ENCODE data around the gene ACAD8.

The ACAD8 gene

GRCh38 chr11:134237557-134237922 is 15.8 kb upstream of the ACAD8 start:
- Histone ChIP-seq H3K9me3 (ENCODE audit: control insufficient read depth, low read length) (no peaks in the 10 kb centered on the region), H3K36me3 (ENCODE audit: control insufficient read depth, insufficient read depth, low read length) (peaks cover 40% of the 10 kb centered on the region), H3K27me3 (replicated peaks; ENCODE audit: control insufficient read depth, insufficient read depth, low read length, poor library complexity, severe bottlenecking) (no peaks in the 10 kb centered on the region), H3K27ac (ENCODE audit: insufficient read depth, low read length, poor library complexity, severe bottlenecking) (no peak overlapping the region), H3K4me3 (ENCODE audit: insufficient read depth, low read depth, low read length, poor library complexity, severe bottlenecking) (no peak overlapping the region), H3K4me1 (ENCODE audit: control insufficient read depth, insufficient read depth, low read length, poor library complexity, severe bottlenecking) (no peaks in the 10 kb centered on the region)
- DNase-seq, result no peak

GRCh38 chr11:134238956-134239355 is 14.4 kb upstream of the ACAD8 start:
- H3K36me3 ChIP-seq (ENCODE audit: control insufficient read depth, insufficient read depth, low read length), result peaks cover 53% of the 10 kb centered on the region

GRCh38 chr11:134240592-134240991 is 12.8 kb upstream of the ACAD8 start:
- no peaks in the 10 kb centered on the region for H3K4me1 ChIP-seq (ENCODE audit: control insufficient read depth, insufficient read depth, low read length, poor library complexity, severe bottlenecking)
- no peak overlapping the region for H3K4me3 ChIP-seq (ENCODE audit: insufficient read depth, low read depth, low read length, poor library complexity, severe bottlenecking)
- DNase-seq, result no peak
- H3K27me3 ChIP-seq (replicated peaks; ENCODE audit: control insufficient read depth, insufficient read depth, low read length, poor library complexity, severe bottlenecking), result no peaks in the 10 kb centered on the region
- H3K36me3 ChIP-seq (ENCODE audit: control insufficient read depth, insufficient read depth, low read length), result peaks cover 61% of the 10 kb centered on the region
- no peaks in the 10 kb centered on the region for H3K9me3 ChIP-seq (ENCODE audit: control insufficient read depth, low read length)
- H3K27ac ChIP-seq (ENCODE audit: insufficient read depth, low read length, poor library complexity, severe bottlenecking), result no peak overlapping the region

More at GRCh38 chr11:134238956-134239355, 14.4 kb upstream of the ACAD8 start:
- Histone ChIP-seq H3K9me3 (ENCODE audit: control insufficient read depth, low read length) (no peaks in the 10 kb centered on the region), H3K4me1 (ENCODE audit: control insufficient read depth, insufficient read depth, low read length, poor library complexity, severe bottlenecking) (no peaks in the 10 kb centered on the region), H3K27ac (ENCODE audit: insufficient read depth, low read length, poor library complexity, severe bottlenecking) (no peak overlapping the region), H3K4me3 (ENCODE audit: insufficient read depth, low read depth, low read length, poor library complexity, severe bottlenecking) (no peak overlapping the region), H3K27me3 (replicated peaks; ENCODE audit: control insufficient read depth, insufficient read depth, low read length, poor library complexity, severe bottlenecking) (no peaks in the 10 kb centered on the region)
- no peak for DNase-seq

- H3K4me3 ChIP-seq (ENCODE audit: insufficient read depth, low read depth, low read length, poor library complexity, severe bottlenecking), result no peak overlapping the region
- no peaks in the 10 kb centered on the region for H3K9me3 ChIP-seq (ENCODE audit: control insufficient read depth, low read length)
- H3K4me1 ChIP-seq (ENCODE audit: control insufficient read depth, insufficient read depth, low read length, poor library complexity, severe bottlenecking), result no peaks in the 10 kb centered on the region
- no peak overlapping the region for H3K27ac ChIP-seq (ENCODE audit: insufficient read depth, low read length, poor library complexity, severe bottlenecking)
- DNase-seq, result no peak
- H3K36me3 ChIP-seq (ENCODE audit: control insufficient read depth, insufficient read depth, low read length), result peaks cover 59% of the 10 kb centered on the region
- no peaks in the 10 kb centered on the region for H3K27me3 ChIP-seq (replicated peaks; ENCODE audit: control insufficient read depth, insufficient read depth, low read length, poor library complexity, severe bottlenecking)
Measured at GRCh38 chr11:134242376-134242775, 11.0 kb upstream of the ACAD8 start.

GRCh38 chr11:134243913-134244312 is 9.5 kb upstream of the ACAD8 start:
- no peak for DNase-seq
- H3K9me3 ChIP-seq (ENCODE audit: control insufficient read depth, low read length), result no peaks in the 10 kb centered on the region
- H3K36me3 ChIP-seq (ENCODE audit: control insufficient read depth, insufficient read depth, low read length), result peaks cover 73% of the 10 kb centered on the region
- H3K4me1 ChIP-seq (ENCODE audit: control insufficient read depth, insufficient read depth, low read length, poor library complexity, severe bottlenecking), result no peaks in the 10 kb centered on the region
- no peaks in the 10 kb centered on the region for H3K27me3 ChIP-seq (replicated peaks; ENCODE audit: control insufficient read depth, insufficient read depth, low read length, poor library complexity, severe bottlenecking)
- no peak overlapping the region for H3K4me3 ChIP-seq (ENCODE audit: insufficient read depth, low read depth, low read length, poor library complexity, severe bottlenecking)
- no peak overlapping the region for H3K27ac ChIP-seq (ENCODE audit: insufficient read depth, low read length, poor library complexity, severe bottlenecking)

GRCh38 chr11:134244593-134244992 is 8.8 kb upstream of the ACAD8 start:
- no peak for DNase-seq
- Histone ChIP-seq H3K27me3 (replicated peaks; ENCODE audit: control insufficient read depth, insufficient read depth, low read length, poor library complexity, severe bottlenecking) (no peaks in the 10 kb centered on the region), H3K36me3 (ENCODE audit: control insufficient read depth, insufficient read depth, low read length) (peaks cover 72% of the 10 kb centered on the region), H3K9me3 (ENCODE audit: control insufficient read depth, low read length) (no peaks in the 10 kb centered on the region), H3K27ac (ENCODE audit: insufficient read depth, low read length, poor library complexity, severe bottlenecking) (no peak overlapping the region), H3K4me1 (ENCODE audit: control insufficient read depth, insufficient read depth, low read length, poor library complexity, severe bottlenecking) (no peaks in the 10 kb centered on the region), H3K4me3 (ENCODE audit: insufficient read depth, low read depth, low read length, poor library complexity, severe bottlenecking) (no peak overlapping the region)

GRCh38 chr11:134245434-134245833 is 7.9 kb upstream of the ACAD8 start:
- H3K4me1 ChIP-seq (ENCODE audit: control insufficient read depth, insufficient read depth, low read length, poor library complexity, severe bottlenecking), result no peaks in the 10 kb centered on the region
- no peaks in the 10 kb centered on the region for H3K9me3 ChIP-seq (ENCODE audit: control insufficient read depth, low read length)
- peaks cover 75% of the 10 kb centered on the region for H3K36me3 ChIP-seq (ENCODE audit: control insufficient read depth, insufficient read depth, low read length)
- no peaks in the 10 kb centered on the region for H3K27me3 ChIP-seq (replicated peaks; ENCODE audit: control insufficient read depth, insufficient read depth, low read length, poor library complexity, severe bottlenecking)
- H3K4me3 ChIP-seq (ENCODE audit: insufficient read depth, low read depth, low read length, poor library complexity, severe bottlenecking), result no peak overlapping the region
- no peak overlapping the region for H3K27ac ChIP-seq (ENCODE audit: insufficient read depth, low read length, poor library complexity, severe bottlenecking)
- no peak for DNase-seq

GRCh38 chr11:134246100-134246499 is 7.3 kb upstream of the ACAD8 start:
- peaks cover 73% of the 10 kb centered on the region for H3K36me3 ChIP-seq (ENCODE audit: control insufficient read depth, insufficient read depth, low read length)
- H3K4me1 ChIP-seq (ENCODE audit: control insufficient read depth, insufficient read depth, low read length, poor library complexity, severe bottlenecking), result no peaks in the 10 kb centered on the region
- no peaks in the 10 kb centered on the region for H3K27me3 ChIP-seq (replicated peaks; ENCODE audit: control insufficient read depth, insufficient read depth, low read length, poor library complexity, severe bottlenecking)
- H3K27ac ChIP-seq (ENCODE audit: insufficient read depth, low read length, poor library complexity, severe bottlenecking), result no peak overlapping the region
- H3K4me3 ChIP-seq (ENCODE audit: insufficient read depth, low read depth, low read length, poor library complexity, severe bottlenecking), result no peak overlapping the region
- no peak for DNase-seq
- no peaks in the 10 kb centered on the region for H3K9me3 ChIP-seq (ENCODE audit: control insufficient read depth, low read length)

- Histone ChIP-seq H3K27ac (ENCODE audit: insufficient read depth, low read length, poor library complexity, severe bottlenecking) (no peak overlapping the region), H3K9me3 (ENCODE audit: control insufficient read depth, low read length) (no peaks in the 10 kb centered on the region), H3K36me3 (ENCODE audit: control insufficient read depth, insufficient read depth, low read length) (peaks cover 67% of the 10 kb centered on the region), H3K27me3 (replicated peaks; ENCODE audit: control insufficient read depth, insufficient read depth, low read length, poor library complexity, severe bottlenecking) (no peaks in the 10 kb centered on the region), H3K4me3 (ENCODE audit: insufficient read depth, low read depth, low read length, poor library complexity, severe bottlenecking) (no peak overlapping the region), H3K4me1 (ENCODE audit: control insufficient read depth, insufficient read depth, low read length, poor library complexity, severe bottlenecking) (no peaks in the 10 kb centered on the region)
- no peak for DNase-seq
Measured at GRCh38 chr11:134246678-134247077, 6.7 kb upstream of the ACAD8 start.

- Histone ChIP-seq H3K36me3 (ENCODE audit: control insufficient read depth, insufficient read depth, low read length) (peaks cover 54% of the 10 kb centered on the region), H3K9me3 (ENCODE audit: control insufficient read depth, low read length) (no peaks in the 10 kb centered on the region), H3K4me3 (ENCODE audit: insufficient read depth, low read depth, low read length, poor library complexity, severe bottlenecking) (no peak overlapping the region), H3K4me1 (ENCODE audit: control insufficient read depth, insufficient read depth, low read length, poor library complexity, severe bottlenecking) (peaks cover 11% of the 10 kb centered on the region), H3K27me3 (replicated peaks; ENCODE audit: control insufficient read depth, insufficient read depth, low read length, poor library complexity, severe bottlenecking) (no peaks in the 10 kb centered on the region), H3K27ac (ENCODE audit: insufficient read depth, low read length, poor library complexity, severe bottlenecking) (no peak overlapping the region)
- no peak for DNase-seq
Measured at GRCh38 chr11:134248910-134249480, 4.4 kb upstream of the ACAD8 start.

Data from effector memory CD4-positive, alpha-beta T cell (primary cell).